IMR-90 (cell line): ENCODE measurements around the gene BASP1. TPM values are rescaled to one million over a fixed set of nuclear protein-coding genes. Genes with fewer than 3 reads are reported as not detected.

Experiments
- ATAC-seq: fragments of 200-7000 bp; cut with Tn5 transposase; 2 replicates; pipeline ENCODE4 v1.9.1; 2020; ENCODE audit warnings: low read depth, mild to moderate bottlenecking, moderate library complexity
- BruUV-seq: library from RNA; stranded (reverse); fragments of 400-500 nt; replicated peaks from 2 replicates; lab custom pipeline; 2021; lab: Mats Ljungman, UMichigan
- CTCF ChIA-PET: fragments of 300-600 bp; formaldehyde crosslinking; extraction: SDS; loops from one replicate; lab custom pipeline; 2021; ENCODE audit warnings: antibody characterized with exemption; lab: Yijun Ruan, JAX
- POLR2A ChIA-PET: fragments of 300-600 bp; sonication (Branson Sonifier 250); formaldehyde crosslinking; loops from one replicate; lab custom pipeline; 2022; ENCODE audit warnings: antibody characterized with exemption; ENCODE audit not compliant: unreplicated experiment; lab: Charles Lee
- DNase-seq: peaks from one replicate; pipeline ENCODE4 v3.0.0; 2013
- H2AFZ ChIP-seq: replicated peaks from 2 replicates; pipeline ENCODE3; 2013; ENCODE audit warnings: low read length, mild to moderate bottlenecking; ENCODE audit not compliant: poor library complexity
- H2AK5ac ChIP-seq: 2 replicates; pipeline ENCODE4 v1.6.1; 2013; ENCODE audit warnings: low read depth, low read length, inconsistent platforms
- H2AK9ac ChIP-seq: replicated peaks from 2 replicates; pipeline ENCODE3; 2013; ENCODE audit warnings: mild to moderate bottlenecking, low read depth, low read length, moderate library complexity; ENCODE audit not compliant: poor library complexity
- H2BK120ac ChIP-seq: 2 replicates; pipeline ENCODE4 v1.6.1; 2013; ENCODE audit warnings: low read depth, low read length, inconsistent platforms
- H2BK15ac ChIP-seq: 3 replicates; pipeline ENCODE4 v1.6.1; 2013; ENCODE audit warnings: low read depth, low read length, inconsistent platforms
- H2BK20ac ChIP-seq: 2 replicates; pipeline ENCODE4 v1.6.1; 2013; ENCODE audit warnings: low read depth, mild to moderate bottlenecking, inconsistent platforms, low read length, moderate library complexity
- H2BK5ac ChIP-seq: 2 replicates; pipeline ENCODE4 v1.6.1; 2013; ENCODE audit warnings: mild to moderate bottlenecking, low read depth, low read length, inconsistent platforms; ENCODE audit not compliant: poor library complexity, severe bottlenecking
- H3K14ac ChIP-seq: replicated peaks from 2 replicates; pipeline ENCODE4 v1.6.1; 2013; ENCODE audit warnings: low read depth, low read length, inconsistent platforms
- H3K18ac ChIP-seq: 2 replicates; pipeline ENCODE4 v1.6.1; 2013; ENCODE audit warnings: low read depth, low read length, control low read depth
- H3K23ac ChIP-seq: 2 replicates; pipeline ENCODE4 v1.6.1; 2013; ENCODE audit warnings: low read depth, low read length, inconsistent platforms
- H3K27ac ChIP-seq: 2 replicates; pipeline ENCODE4 v1.5.1; 2013; ENCODE audit warnings: mild to moderate bottlenecking, control low read depth, low read length; ENCODE audit not compliant: insufficient read depth
- H3K27me3 ChIP-seq: 2 replicates; pipeline ENCODE4 v1.6.1; 2013; ENCODE audit warnings: low read length; ENCODE audit not compliant: control insufficient read depth, insufficient read depth
- H3K36me3 ChIP-seq: 2 replicates; pipeline ENCODE4 v1.6.1; 2013; ENCODE audit warnings: low read length, mixed read lengths; ENCODE audit not compliant: control insufficient read depth, insufficient read depth
- H3K4ac ChIP-seq: 2 replicates; pipeline ENCODE4 v1.6.1; 2013; ENCODE audit warnings: low read depth, low read length, inconsistent platforms
- H3K4me1 ChIP-seq: 2 replicates; pipeline ENCODE4 v1.6.1; 2013; ENCODE audit warnings: low read length, mixed read lengths; ENCODE audit not compliant: control insufficient read depth, insufficient read depth
- H3K4me2 ChIP-seq: 2 replicates; pipeline ENCODE4 v1.6.1; 2013; ENCODE audit warnings: low read depth, mild to moderate bottlenecking, control low read depth, low read length, moderate library complexity
- H3K4me3 ChIP-seq: 2 replicates; pipeline ENCODE4 v1.5.1; 2013; ENCODE audit warnings: low read depth, mild to moderate bottlenecking, control low read depth, low read length, moderate library complexity; ENCODE audit not compliant: insufficient read depth
- H3K56ac ChIP-seq: 2 replicates; pipeline ENCODE4 v1.6.1; 2013; ENCODE audit warnings: low read length, inconsistent platforms; ENCODE audit not compliant: insufficient read depth; ENCODE audit errors: extremely low read depth
- H3K79me1 ChIP-seq, 2 experiments: 2 replicates each; pipeline ENCODE4 v1.6.1; 2013; ENCODE audit warnings: low read length in 2 of 2, inconsistent platforms in 1 of 2, low read depth in 1 of 2
- H3K9ac ChIP-seq: 2 replicates; pipeline ENCODE4 v1.6.1; 2013; ENCODE audit warnings: low read depth, low read length, control low read depth
- H3K9me1 ChIP-seq: 2 replicates; pipeline ENCODE4 v1.6.1; 2013; ENCODE audit warnings: low read length, inconsistent platforms; ENCODE audit not compliant: insufficient read depth
- H3K9me3 ChIP-seq: 2 replicates; pipeline ENCODE4 v1.6.1; 2013; ENCODE audit warnings: low read length; ENCODE audit not compliant: control insufficient read depth, insufficient read depth
- H4K20me1 ChIP-seq: 2 replicates; pipeline ENCODE4 v1.6.1; 2013; ENCODE audit warnings: low read length, inconsistent platforms; ENCODE audit not compliant: insufficient read depth
- H4K5ac ChIP-seq: 2 replicates; pipeline ENCODE4 v1.6.1; 2013; ENCODE audit warnings: mild to moderate bottlenecking, low read depth, low read length, control low read depth
- H4K8ac ChIP-seq, 2 experiments: 2 replicates each; pipeline ENCODE4 v1.6.1; 2013; ENCODE audit warnings: low read depth in 2 of 2, low read length in 2 of 2, control low read depth in 1 of 2, inconsistent platforms in 1 of 2
- H4K91ac ChIP-seq: 2 replicates; pipeline ENCODE4 v1.6.1; 2013; ENCODE audit warnings: low read depth, low read length, inconsistent platforms; ENCODE audit not compliant: insufficient read depth
- BHLHE40 ChIP-seq: fragments of 150-350 bp; IDR thresholded peaks from 2 replicates; pipeline ENCODE4 v1.6.1; 2016; ENCODE audit warnings: mild to moderate bottlenecking, low read depth, low read length
- CEBPB ChIP-seq: IDR thresholded peaks from 2 replicates; pipeline ENCODE4 v1.6.1; 2012; ENCODE audit warnings: low read depth, low read length, improper control_type of control experiment
- CHD1 ChIP-seq: IDR thresholded peaks from 2 replicates; pipeline ENCODE4 v1.6.1; 2012; ENCODE audit warnings: low read depth, low read length, improper control_type of control experiment
- MAFK ChIP-seq: IDR thresholded peaks from 2 replicates; pipeline ENCODE4 v1.6.1; 2012; ENCODE audit warnings: low read depth, low read length, improper control_type of control experiment
- MAZ ChIP-seq: IDR thresholded peaks from 2 replicates; pipeline ENCODE4 v1.6.1; 2012; ENCODE audit warnings: low read depth, mild to moderate bottlenecking, low read length, improper control_type of control experiment, moderate library complexity, borderline replicate concordance
- MXI1 ChIP-seq: IDR thresholded peaks from 2 replicates; pipeline ENCODE4 v1.6.1; 2012; ENCODE audit warnings: low read depth, mild to moderate bottlenecking, low read length, moderate library complexity, borderline replicate concordance
- NFE2L2 ChIP-seq: fragments of 150-350 bp; IDR thresholded peaks from 2 replicates; pipeline ENCODE4 v1.6.1; 2016; ENCODE audit warnings: low read depth, mild to moderate bottlenecking, low read length
- POLR2A ChIP-seq: IDR thresholded peaks from 2 replicates; pipeline ENCODE4 v1.6.1; 2012; ENCODE audit warnings: mild to moderate bottlenecking, low read depth, low read length
- RAD21 ChIP-seq: IDR thresholded peaks from 2 replicates; pipeline ENCODE4 v1.6.1; 2012; ENCODE audit warnings: low read length, improper control_type of control experiment
- RCOR1 ChIP-seq: IDR thresholded peaks from 2 replicates; pipeline ENCODE4 v1.6.1; 2012; ENCODE audit warnings: mild to moderate bottlenecking, low read length, improper control_type of control experiment; ENCODE audit not compliant: insufficient replicate concordance
- RFX5 ChIP-seq: IDR thresholded peaks from 2 replicates; pipeline ENCODE4 v1.8.0; 2012; ENCODE audit warnings: low read depth, mild to moderate bottlenecking, low read length, moderate library complexity
- USF2 ChIP-seq: fragments of 150-350 bp; IDR thresholded peaks from 2 replicates; pipeline ENCODE4 v1.6.1; 2017; ENCODE audit warnings: mild to moderate bottlenecking, antibody characterized with exemption, low read length, low read depth
- WGBS, 2 experiments: methylation state at CpG; one replicate each; pipeline versions ENCODE4 v1.1.5 to v1.1.7; 2013; ENCODE audit warnings: missing lambda C conversion rate in 2 of 2; ENCODE audit not compliant: insufficient read length in 1 of 2; ENCODE audit errors: extremely low coverage in 2 of 2; 5-methylcytosine and 5-hydroxymethylcytosine counted together
- dilution Hi-C: fragments of 300-500 bp; cut with HindIII; formaldehyde crosslinking; loops from one replicate; pipeline ENCODE4 v1.14.3; 2018; ENCODE audit warnings: low sequenced_read_pairs; ENCODE audit not compliant: unreplicated experiment
- in situ Hi-C: fragments of 300-500 bp; cut with MboI; formaldehyde crosslinking; loops from 3 replicates; pipeline ENCODE4 v1.14.3; 2019; ENCODE audit warnings: low sequenced_read_pairs, inconsistent platforms, mixed read lengths
- intact Hi-C: fragments of 100-400 bp; cut with micrococcal nuclease; formaldehyde crosslinking; loops from 2 replicates; pipeline ENCODE4 v1.10.0; 2022
- polyA plus RNA-seq, 3 experiments: library from polyadenylated mRNA; depleted of rRNA; stranded (reverse); fragments of >200 nt; gene quantifications; 2 replicates each; pipeline ENCODE4 v1.2.3, GENCODE V29; 2012; ENCODE audit warnings: low replicate concordance in 1 of 3
- total RNA-seq: library from RNA; depleted of rRNA; stranded (reverse); fragments of >200 nt; gene quantifications from 2 replicates; pipeline ENCODE4 v1.2.3, GENCODE V29; 2012
- TF ChIP-seq, protein P1 (sequence below): conservative IDR thresholded peaks from 2 replicates; pipeline ENCODE4 v1.5.1; 2012; ENCODE audit warnings: mild to moderate bottlenecking, low read depth, low read length, improper control_type of control experiment

Gene BASP1
- total and polyA plus RNA-seq, 2 of the 4 experiments (the other 2 are of a cell fraction) = 39.6 to 103 TPM

DNA sequence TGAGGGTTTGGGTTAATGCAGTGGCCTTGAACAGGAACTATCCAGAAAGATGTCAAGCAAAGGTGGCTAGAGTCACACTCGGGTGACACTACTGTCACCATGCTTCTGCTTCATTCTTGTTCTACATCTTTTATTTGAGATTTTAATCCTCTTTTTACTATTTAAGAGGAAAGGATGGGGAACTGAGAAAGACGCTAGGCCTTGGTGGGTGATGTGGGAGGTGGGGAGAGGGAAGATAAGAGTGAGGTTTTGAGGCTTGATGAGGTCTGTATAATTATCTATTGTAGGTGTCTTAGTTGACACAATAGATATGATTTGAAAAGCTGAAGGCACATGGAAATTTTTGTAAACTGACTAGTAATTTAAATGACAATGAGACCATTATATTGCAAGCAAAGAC lies 3.5 kb upstream of the BASP1 start:
- Histone ChIP-seq H4K20me1 (peaks cover 7% of the 10 kb centered on the region; the same call in 1 of the 2 replicates), H3K4me3 (no peak overlapping the region), H3K56ac (no peak overlapping the region), H4K8ac (no peak overlapping the region), H3K4me1 (peaks cover 1% of the 10 kb centered on the region; the same call in 1 of the 2 replicates), H3K9me3 (no peaks in the 10 kb centered on the region), H3K23ac (no peak overlapping the region), H3K79me1 (peaks cover 0 to 4% of the 10 kb centered on the region in 2 experiments; a peak in 2 of 4 replicates), H2AK5ac (no peak overlapping the region), H2AFZ (no peak overlapping the region), H3K4me2 (peak overlapping the region; percentile 69; the same call in 1 of the 2 replicates), H3K36me3 (no peaks in the 10 kb centered on the region), H2BK120ac (no peak overlapping the region), H2BK15ac (no peak overlapping the region), H4K5ac (no peak overlapping the region), H3K14ac (no peak overlapping the region), H3K4ac (no peak overlapping the region), H3K27ac (no peak overlapping the region), H2BK5ac (no peak overlapping the region), H2BK20ac (no peak overlapping the region), H2AK9ac (no peak overlapping the region), H3K9me1 (no peaks in the 10 kb centered on the region), H3K18ac (no peak overlapping the region), H3K9ac (no peak overlapping the region), H4K91ac (no peak overlapping the region), H3K27me3 (no peaks in the 10 kb centered on the region; the same call in 1 of the 2 replicates)
- dilution Hi-C loops = no loop called here
- intact Hi-C loops = loop anchor here (10.0 kb wide), 3 partner anchors 531 to 831 kb away; no protein-coding TSS in a partner anchor
- POLR2A ChIA-PET = no interaction called here
- WGBS, 2 experiments = 100% methylated on average over 1 of the region's 2 CpGs
- BruUV-seq = no TSS peak
- DNase-seq (no peak), ATAC-seq (no peak)
- no peak for TF ChIP-seq POLR2A
- no peak for TF ChIP-seq BHLHE40
- TF ChIP-seq RCOR1 = no peak
- TF ChIP-seq CEBPB = no peak
- no peak for TF ChIP-seq MXI1
- TF ChIP-seq RAD21 = no peak
- TF ChIP-seq, protein P1, sequence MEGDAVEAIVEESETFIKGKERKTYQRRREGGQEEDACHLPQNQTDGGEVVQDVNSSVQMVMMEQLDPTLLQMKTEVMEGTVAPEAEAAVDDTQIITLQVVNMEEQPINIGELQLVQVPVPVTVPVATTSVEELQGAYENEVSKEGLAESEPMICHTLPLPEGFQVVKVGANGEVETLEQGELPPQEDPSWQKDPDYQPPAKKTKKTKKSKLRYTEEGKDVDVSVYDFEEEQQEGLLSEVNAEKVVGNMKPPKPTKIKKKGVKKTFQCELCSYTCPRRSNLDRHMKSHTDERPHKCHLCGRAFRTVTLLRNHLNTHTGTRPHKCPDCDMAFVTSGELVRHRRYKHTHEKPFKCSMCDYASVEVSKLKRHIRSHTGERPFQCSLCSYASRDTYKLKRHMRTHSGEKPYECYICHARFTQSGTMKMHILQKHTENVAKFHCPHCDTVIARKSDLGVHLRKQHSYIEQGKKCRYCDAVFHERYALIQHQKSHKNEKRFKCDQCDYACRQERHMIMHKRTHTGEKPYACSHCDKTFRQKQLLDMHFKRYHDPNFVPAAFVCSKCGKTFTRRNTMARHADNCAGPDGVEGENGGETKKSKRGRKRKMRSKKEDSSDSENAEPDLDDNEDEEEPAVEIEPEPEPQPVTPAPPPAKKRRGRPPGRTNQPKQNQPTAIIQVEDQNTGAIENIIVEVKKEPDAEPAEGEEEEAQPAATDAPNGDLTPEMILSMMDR = no peak
- no peak for TF ChIP-seq CHD1
- TF ChIP-seq NFE2L2 = no peak
- TF ChIP-seq USF2 = no peak
- TF ChIP-seq MAZ = no peak
- TF ChIP-seq MAFK = no peak
- no peak for TF ChIP-seq RFX5
- CTCF ChIA-PET = interaction anchor here (3.5 kb wide), 1 partner anchor 1091 kb away, joined by 27 read pairs; no protein-coding TSS in a partner anchor
- in situ Hi-C loops = loop anchor here (10.0 kb wide), 1 partner anchor 901 kb away; no protein-coding TSS in a partner anchor
